ENCODE results near the gene RAB40C.

- no peak for TF ChIP-seq CTCF (IDR thresholded peaks at IDR 0.05)
- no peak for TF ChIP-seq POLR2A (IDR thresholded peaks at IDR 0.05)
Measured at GRCh38 chr16:572865-573650, 16.8 kb upstream of the RAB40C start.
